ENCODE results near the gene CACNA1D. TPM values are rescaled to one million over a fixed set of nuclear protein-coding genes. Genes with fewer than 3 reads are reported as not detected.

Gene CACNA1D
- total and polyA plus RNA-seq, 8 donors = 0.31 to 36.5 (median 12.5) TPM

DNA sequence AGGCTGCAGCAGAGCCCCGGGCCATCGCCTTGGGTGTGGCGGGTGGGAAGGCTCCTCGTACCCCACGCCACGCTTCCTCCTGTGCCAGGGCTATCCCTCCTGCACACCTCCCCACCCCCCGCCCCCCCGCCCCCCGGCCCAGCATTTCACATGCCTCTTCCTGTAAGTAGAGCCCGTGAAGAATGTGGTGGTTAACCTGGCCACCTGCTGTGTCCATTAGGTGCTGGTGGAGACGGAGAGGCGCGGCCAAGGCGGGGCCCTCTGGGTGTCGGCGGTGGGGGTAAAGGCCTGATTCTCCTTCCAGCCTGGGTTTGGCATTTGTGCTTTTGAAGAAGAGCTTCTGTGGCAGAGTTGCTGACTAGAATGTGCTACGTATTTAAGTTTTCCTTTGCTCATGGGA is 224.1 kb downstream of the CACNA1D start:
- peak in 1 of 2 donors; percentile 21 for DNase-seq
- no peaks in the 10 kb centered on the region for H3K4me1 ChIP-seq
- H3K27ac ChIP-seq = no peak overlapping the region
- H3K36me3 ChIP-seq = no peaks in the 10 kb centered on the region
- no peak overlapping the region for H3K4me3 ChIP-seq
- intact Hi-C loops (cut with DNase I; ENCODE audit: low total_unique reads) = no loop called here
- 72 to 83% (median 77%) methylated on average over 15 to 17 of the region's 17 CpGs for WGBS, 5 donors
- no peaks in the 10 kb centered on the region for H3K9me3 ChIP-seq
- H3K27me3 ChIP-seq = peaks cover 0 to 5% (median 0%) of the 10 kb centered on the region in 3 donors
- TF ChIP-seq POLR2A (IDR thresholded peaks at IDR 0.05) (no peak), EP300 (IDR thresholded peaks at IDR 0.05) (no peak), POLR2AphosphoS5 (IDR thresholded peaks at IDR 0.05) (no peak)
- TF ChIP-seq, protein P1, sequence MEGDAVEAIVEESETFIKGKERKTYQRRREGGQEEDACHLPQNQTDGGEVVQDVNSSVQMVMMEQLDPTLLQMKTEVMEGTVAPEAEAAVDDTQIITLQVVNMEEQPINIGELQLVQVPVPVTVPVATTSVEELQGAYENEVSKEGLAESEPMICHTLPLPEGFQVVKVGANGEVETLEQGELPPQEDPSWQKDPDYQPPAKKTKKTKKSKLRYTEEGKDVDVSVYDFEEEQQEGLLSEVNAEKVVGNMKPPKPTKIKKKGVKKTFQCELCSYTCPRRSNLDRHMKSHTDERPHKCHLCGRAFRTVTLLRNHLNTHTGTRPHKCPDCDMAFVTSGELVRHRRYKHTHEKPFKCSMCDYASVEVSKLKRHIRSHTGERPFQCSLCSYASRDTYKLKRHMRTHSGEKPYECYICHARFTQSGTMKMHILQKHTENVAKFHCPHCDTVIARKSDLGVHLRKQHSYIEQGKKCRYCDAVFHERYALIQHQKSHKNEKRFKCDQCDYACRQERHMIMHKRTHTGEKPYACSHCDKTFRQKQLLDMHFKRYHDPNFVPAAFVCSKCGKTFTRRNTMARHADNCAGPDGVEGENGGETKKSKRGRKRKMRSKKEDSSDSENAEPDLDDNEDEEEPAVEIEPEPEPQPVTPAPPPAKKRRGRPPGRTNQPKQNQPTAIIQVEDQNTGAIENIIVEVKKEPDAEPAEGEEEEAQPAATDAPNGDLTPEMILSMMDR (IDR thresholded peaks at IDR 0.05) = no peak

DNA sequence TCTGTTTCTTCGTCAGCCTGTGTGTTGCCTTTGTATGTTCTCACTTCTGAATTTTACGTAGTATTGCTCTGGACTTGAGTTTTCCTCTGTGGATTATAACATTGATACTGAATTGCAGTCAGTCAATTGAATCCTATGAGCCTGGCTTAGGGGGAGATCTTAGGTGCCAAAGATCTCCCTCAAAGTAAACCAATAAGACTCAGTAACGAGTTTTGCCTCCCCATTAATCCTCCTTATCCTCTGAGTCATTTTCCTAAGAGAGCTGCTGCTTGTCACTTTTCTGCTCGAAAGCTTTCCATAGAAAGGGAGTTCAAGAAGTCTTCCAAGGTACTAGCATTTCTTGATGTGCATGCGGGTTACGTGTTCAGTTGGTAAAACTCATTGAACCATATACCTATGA is 225.4 kb downstream of the CACNA1D start:
- H3K27ac ChIP-seq = no peak overlapping the region
- H3K9me3 ChIP-seq = no peaks in the 10 kb centered on the region
- H3K4me1 ChIP-seq = no peaks in the 10 kb centered on the region
- TF ChIP-seq POLR2AphosphoS5 (IDR thresholded peaks at IDR 0.05) (no peak), EP300 (IDR thresholded peaks at IDR 0.05) (no peak), POLR2A (IDR thresholded peaks at IDR 0.05) (no peak)
- TF ChIP-seq, protein P1 (IDR thresholded peaks at IDR 0.05) = no peak
- peaks cover 0 to 13% (median 0%) of the 10 kb centered on the region in 3 donors for H3K27me3 ChIP-seq
- intact Hi-C loops (cut with DNase I; ENCODE audit: low total_unique reads) = no loop called here
- H3K36me3 ChIP-seq = no peaks in the 10 kb centered on the region
- WGBS, 5 donors = 77 to 88% (median 85%) methylated on average over 6 of the region's 6 CpGs
- no peak for DNase-seq
- no peak overlapping the region for H3K4me3 ChIP-seq

DNA sequence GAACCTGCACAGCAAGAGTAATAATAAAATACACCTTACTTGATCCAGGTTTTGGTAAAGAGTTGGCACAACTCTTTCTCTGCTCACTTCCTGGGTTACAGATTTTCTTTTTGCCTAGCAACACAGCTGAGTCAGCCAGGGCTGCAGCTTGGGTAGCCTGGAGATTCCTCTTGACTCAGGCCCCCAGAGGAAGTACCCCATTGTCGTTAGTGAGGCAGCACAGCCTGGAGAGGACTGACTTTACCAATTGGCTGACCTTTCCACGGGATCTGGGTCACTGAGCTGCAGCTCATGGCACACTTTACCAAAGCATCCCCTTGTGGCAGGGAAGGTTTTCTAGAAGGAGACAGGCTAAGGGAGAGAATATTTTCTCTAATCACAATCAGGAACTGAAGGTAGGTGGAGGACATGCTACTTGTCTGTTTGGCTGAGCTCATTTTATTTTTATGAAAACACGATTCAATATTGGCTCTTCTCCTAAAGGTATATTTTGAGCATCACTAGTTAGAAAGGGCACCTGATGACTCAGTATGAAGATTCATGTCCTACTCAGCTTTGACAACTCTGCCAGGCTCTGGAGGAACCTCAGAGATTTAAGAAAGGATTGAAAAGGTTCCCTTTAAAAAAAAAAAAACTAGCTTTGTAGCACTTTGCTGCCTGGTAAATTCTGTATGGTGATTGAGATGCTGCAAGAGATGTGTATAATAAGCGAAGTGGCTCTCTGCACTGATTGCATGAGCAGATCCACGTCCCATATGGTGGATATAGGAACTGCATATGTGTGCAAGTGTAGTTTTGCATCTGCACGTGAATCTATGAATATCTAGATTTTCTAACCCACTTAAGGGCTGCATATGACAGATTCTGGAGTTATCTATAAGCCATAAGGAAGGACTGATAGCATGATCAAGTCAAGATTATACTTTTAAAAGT is 227.0 kb downstream of the CACNA1D start:
- intact Hi-C loops (cut with DNase I; ENCODE audit: low total_unique reads) = no loop called here
- no peak for DNase-seq
- no peaks in the 10 kb centered on the region for H3K36me3 ChIP-seq
- peaks cover 0 to 13% (median 0%) of the 10 kb centered on the region in 3 donors for H3K27me3 ChIP-seq
- 53 to 65% (median 59%) methylated on average over 6 of the region's 6 CpGs for WGBS, 5 donors
- no peak overlapping the region for H3K27ac ChIP-seq
- no peak for TF ChIP-seq POLR2A (IDR thresholded peaks at IDR 0.05)
- no peak for TF ChIP-seq POLR2AphosphoS5 (IDR thresholded peaks at IDR 0.05)
- TF ChIP-seq, protein P1 (IDR thresholded peaks at IDR 0.05) = no peak
- TF ChIP-seq EP300 (IDR thresholded peaks at IDR 0.05) = no peak
- no peak overlapping the region for H3K4me3 ChIP-seq
- H3K4me1 ChIP-seq = no peaks in the 10 kb centered on the region
- H3K9me3 ChIP-seq = no peaks in the 10 kb centered on the region

DNA sequence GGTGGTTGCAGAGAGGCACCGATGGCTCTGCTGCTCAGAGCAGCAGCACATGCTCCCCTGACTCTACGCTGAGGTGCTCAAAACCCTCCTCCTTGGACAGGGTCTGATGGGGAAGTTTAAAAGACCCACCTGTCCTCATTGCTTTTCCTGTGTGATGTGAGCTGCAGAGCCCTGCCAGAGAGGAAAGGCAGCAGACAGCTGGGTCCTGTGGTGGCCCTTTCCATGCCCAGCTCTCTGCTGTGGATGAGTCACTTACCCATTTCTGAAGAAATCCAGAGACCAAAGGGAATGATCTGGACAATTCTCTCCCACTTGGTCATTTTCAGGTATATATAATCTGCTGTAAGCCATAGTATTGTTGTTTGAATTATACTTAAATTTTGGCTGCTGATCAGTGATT is 230.2 kb downstream of the CACNA1D start:
- Histone ChIP-seq H3K27me3 (peaks cover 0 to 13% (median 0%) of the 10 kb centered on the region in 3 donors), H3K9me3 (no peaks in the 10 kb centered on the region), H3K27ac (no peak overlapping the region), H3K36me3 (no peaks in the 10 kb centered on the region), H3K4me1 (no peaks in the 10 kb centered on the region), H3K4me3 (no peak overlapping the region)
- WGBS, 5 donors = 77 to 91% (median 88%) methylated on average over 2 of the region's 2 CpGs
- DNase-seq = no peak
- intact Hi-C loops (cut with DNase I; ENCODE audit: low total_unique reads) = no loop called here
- TF ChIP-seq POLR2A (IDR thresholded peaks at IDR 0.05) (no peak), POLR2AphosphoS5 (IDR thresholded peaks at IDR 0.05) (no peak), EP300 (IDR thresholded peaks at IDR 0.05) (no peak)
- TF ChIP-seq, protein P1 (IDR thresholded peaks at IDR 0.05) = no peak
